A673 (cell line): ENCODE data around the gene VIM. TPM values are rescaled to one million over a fixed set of nuclear protein-coding genes. Genes with fewer than 3 reads are reported as not detected.

Source experiments
- BruUV-seq: library from RNA; stranded (reverse); fragments of 400-500 nt; replicated peaks from 2 replicates; lab custom pipeline; 2021; lab: Mats Ljungman, UMichigan
- CTCF ChIA-PET: fragments of 300-600 bp; sonication (Branson Sonifier 250); formaldehyde crosslinking; loops from one replicate; lab custom pipeline; 2022; ENCODE audit warnings: antibody characterized with exemption; lab: Charles Lee
- POLR2A ChIA-PET: fragments of 300-600 bp; sonication (Branson Sonifier 250); formaldehyde crosslinking; loops from one replicate; lab custom pipeline; 2022; ENCODE audit warnings: antibody characterized with exemption; ENCODE audit not compliant: low non-redundant PET; lab: Charles Lee
- DNase-seq: peaks from one replicate; pipeline ENCODE4 v3.0.0-alpha.2; 2015; ENCODE audit warnings: low spot score
- H3K27ac ChIP-seq: fragments of 200-600 bp; sonication (generic); 2 replicates; pipeline ENCODE4 v1.5.1; 2016; ENCODE audit warnings: mixed run types, low read depth, mild to moderate bottlenecking, mixed read lengths, antibody characterized with exemption, low read length; ENCODE audit not compliant: poor library complexity, severe bottlenecking
- H3K27me3 ChIP-seq: fragments of 200-600 bp; sonication (generic); replicated peaks from 2 replicates; pipeline ENCODE4 v1.6.1; 2017; ENCODE audit warnings: mixed run types, low read depth, mild to moderate bottlenecking, mixed read lengths, antibody characterized with exemption, low read length; ENCODE audit not compliant: insufficient read depth, poor library complexity
- H3K36me3 ChIP-seq: fragments of 200-600 bp; sonication (generic); 2 replicates; pipeline ENCODE4 v1.6.1; 2016; ENCODE audit warnings: mixed run types, mild to moderate bottlenecking, mixed read lengths, antibody characterized with exemption, low read length; ENCODE audit not compliant: insufficient read depth, poor library complexity, severe bottlenecking
- H3K4me1 ChIP-seq: fragments of 200-600 bp; sonication (generic); 2 replicates; pipeline ENCODE4 v1.6.1; 2017; ENCODE audit warnings: mixed run types, mild to moderate bottlenecking, mixed read lengths, antibody characterized with exemption, low read length; ENCODE audit not compliant: insufficient read depth, poor library complexity, severe bottlenecking
- H3K4me3 ChIP-seq: fragments of 200-600 bp; sonication (generic); 2 replicates; pipeline ENCODE4 v1.5.1; 2016; ENCODE audit warnings: low read depth, mixed run types, mild to moderate bottlenecking, mixed read lengths, low read length; ENCODE audit not compliant: poor library complexity, severe bottlenecking
- H3K9me3 ChIP-seq: fragments of 200-600 bp; sonication (generic); 2 replicates; pipeline ENCODE4 v1.6.1; 2016; ENCODE audit warnings: mixed run types, low read depth, mild to moderate bottlenecking, mixed read lengths, antibody characterized with exemption, low read length; ENCODE audit not compliant: poor library complexity, severe bottlenecking
- EZH2 ChIP-seq: fragments of 200-600 bp; sonication (generic); IDR thresholded peaks from 2 replicates; pipeline ENCODE4 v1.6.1; 2017; ENCODE audit warnings: borderline replicate concordance, low read depth, mild to moderate bottlenecking, mixed read lengths, antibody characterized with exemption, low read length; ENCODE audit not compliant: poor library complexity, severe bottlenecking
- intact Hi-C: fragments of 100-400 bp; cut with micrococcal nuclease; formaldehyde crosslinking; loops from one replicate; pipeline ENCODE4 v1.10.0; 2022; ENCODE audit not compliant: unreplicated experiment
- total RNA-seq: library from RNA; stranded (reverse); gene quantifications from 2 replicates; pipeline ENCODE4 v1.2.3, GENCODE V29; 2021
- TF ChIP-seq, protein P1 (sequence below): fragments of 300-800, 200-600 bp; sonication (generic); conservative IDR thresholded peaks from 2 replicates; pipeline ENCODE4 v1.5.1; 2017; ENCODE audit warnings: low read depth, mild to moderate bottlenecking, antibody characterized with exemption, low read length, moderate library complexity, mixed read lengths

Gene VIM
- total RNA-seq, 1 experiment from 2014 or later: 1,873 TPM

DNA sequence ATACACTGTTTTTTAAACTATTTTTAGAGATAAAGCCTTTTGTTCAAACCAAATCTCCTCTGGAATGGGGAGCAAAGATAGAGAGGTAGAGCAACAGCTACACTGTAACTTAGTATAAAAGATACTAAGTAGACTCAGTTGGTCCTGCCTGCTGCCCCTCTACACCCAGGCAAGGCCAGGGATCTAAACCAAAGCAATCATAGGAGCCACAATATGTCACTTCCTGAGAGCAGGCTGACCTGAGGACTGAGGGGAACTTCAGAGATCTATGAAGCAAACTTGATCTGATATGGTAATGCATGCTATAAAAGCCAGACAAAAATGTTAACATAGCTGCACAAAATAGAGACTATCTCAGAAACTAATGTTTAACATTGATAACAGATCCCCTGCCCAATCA is 19.6 kb upstream of the VIM start:
- no peak for DNase-seq
- peaks cover 19% of the 10 kb centered on the region for H3K4me1 ChIP-seq
- no peak overlapping the region for H3K27ac ChIP-seq
- H3K4me3 ChIP-seq: no peak overlapping the region
- no peaks in the 10 kb centered on the region for H3K27me3 ChIP-seq
- intact Hi-C loops: no loop called here
- ChIA-PET CTCF (interaction anchor here (0.5 kb wide), 1 partner anchor 21 kb away, joined by 3 read pairs; no protein-coding TSS in a partner anchor), POLR2A (no interaction called here)
- TF ChIP-seq, protein P1, sequence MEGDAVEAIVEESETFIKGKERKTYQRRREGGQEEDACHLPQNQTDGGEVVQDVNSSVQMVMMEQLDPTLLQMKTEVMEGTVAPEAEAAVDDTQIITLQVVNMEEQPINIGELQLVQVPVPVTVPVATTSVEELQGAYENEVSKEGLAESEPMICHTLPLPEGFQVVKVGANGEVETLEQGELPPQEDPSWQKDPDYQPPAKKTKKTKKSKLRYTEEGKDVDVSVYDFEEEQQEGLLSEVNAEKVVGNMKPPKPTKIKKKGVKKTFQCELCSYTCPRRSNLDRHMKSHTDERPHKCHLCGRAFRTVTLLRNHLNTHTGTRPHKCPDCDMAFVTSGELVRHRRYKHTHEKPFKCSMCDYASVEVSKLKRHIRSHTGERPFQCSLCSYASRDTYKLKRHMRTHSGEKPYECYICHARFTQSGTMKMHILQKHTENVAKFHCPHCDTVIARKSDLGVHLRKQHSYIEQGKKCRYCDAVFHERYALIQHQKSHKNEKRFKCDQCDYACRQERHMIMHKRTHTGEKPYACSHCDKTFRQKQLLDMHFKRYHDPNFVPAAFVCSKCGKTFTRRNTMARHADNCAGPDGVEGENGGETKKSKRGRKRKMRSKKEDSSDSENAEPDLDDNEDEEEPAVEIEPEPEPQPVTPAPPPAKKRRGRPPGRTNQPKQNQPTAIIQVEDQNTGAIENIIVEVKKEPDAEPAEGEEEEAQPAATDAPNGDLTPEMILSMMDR: no peak
- TF ChIP-seq EZH2: no peak
- no peaks in the 10 kb centered on the region for H3K36me3 ChIP-seq
- no TSS peak for BruUV-seq
- H3K9me3 ChIP-seq: no peaks in the 10 kb centered on the region

DNA sequence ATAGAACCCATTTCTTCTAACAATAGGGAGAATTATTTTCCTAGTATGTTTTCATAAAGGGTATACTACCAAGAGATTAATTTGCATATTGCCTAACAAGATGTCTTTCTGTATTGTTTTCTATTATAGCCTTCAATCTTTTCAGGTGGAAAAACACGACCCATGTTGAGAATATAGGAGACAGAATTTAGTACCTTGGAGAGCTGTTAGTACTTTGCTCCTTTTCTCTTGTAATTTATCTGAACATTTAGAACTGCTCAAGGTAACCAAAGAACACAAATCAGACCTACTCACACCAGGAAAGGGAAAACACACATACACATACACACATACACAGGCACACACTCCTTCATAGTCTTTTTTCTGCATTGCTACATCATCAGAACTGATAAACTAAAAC is 18.7 kb upstream of the VIM start:
- Histone ChIP-seq H3K36me3 (no peaks in the 10 kb centered on the region), H3K9me3 (no peaks in the 10 kb centered on the region), H3K4me1 (peaks cover 19% of the 10 kb centered on the region), H3K27ac (no peak overlapping the region), H3K27me3 (no peaks in the 10 kb centered on the region), H3K4me3 (no peak overlapping the region)
- ChIA-PET POLR2A (no interaction called here), CTCF (no interaction called here)
- BruUV-seq: no TSS peak
- intact Hi-C loops: no loop called here
- TF ChIP-seq, protein P1: no peak
- TF ChIP-seq EZH2: no peak
- DNase-seq: no peak

DNA sequence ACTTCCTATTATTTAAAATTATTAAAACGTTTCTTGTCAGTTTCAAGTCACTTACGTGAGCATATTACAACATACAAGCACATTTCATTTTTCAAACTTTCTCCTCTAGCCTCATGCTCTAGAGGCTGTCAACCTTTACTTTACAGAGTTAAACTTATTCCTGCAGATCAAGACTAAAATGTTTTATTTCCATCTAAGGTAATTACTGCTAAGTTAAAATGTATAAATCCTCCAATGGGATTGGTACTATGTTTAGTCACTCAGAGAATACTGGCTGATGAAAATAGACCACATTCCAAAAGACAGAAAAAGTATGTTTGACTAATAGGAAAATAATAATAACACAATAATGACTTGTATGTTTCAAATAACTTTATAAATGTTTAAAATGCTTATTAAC is 18.2 kb upstream of the VIM start:
- Histone ChIP-seq H3K36me3 (no peaks in the 10 kb centered on the region), H3K9me3 (no peaks in the 10 kb centered on the region), H3K27me3 (no peaks in the 10 kb centered on the region), H3K27ac (no peak overlapping the region), H3K4me1 (peaks cover 20% of the 10 kb centered on the region), H3K4me3 (no peak overlapping the region)
- no TSS peak for BruUV-seq
- intact Hi-C loops: no loop called here
- no peak for TF ChIP-seq EZH2
- TF ChIP-seq, protein P1: no peak
- DNase-seq: no peak
- POLR2A ChIA-PET: no interaction called here
- CTCF ChIA-PET: no interaction called here
